HEK293T (cell line): Measurements from ENCODE around the gene LARGE1.

Experiments used
- SP1 ChIP-seq: fragments of 450-650 bp; IDR thresholded peaks from 2 replicates; pipeline ENCODE4 v1.6.1; 2017
- TARDBP ChIP-seq: fragments of 450-650 bp; IDR thresholded peaks from 2 replicates; pipeline ENCODE4 v1.6.1; 2016

GRCh38 chr22:33796494-33796893 lies 123.8 kb downstream of the LARGE1 start:
- TF ChIP-seq SP1, result no peak
- TF ChIP-seq TARDBP, result no peak
